ENCODE data around the gene CRPPA.

DNA sequence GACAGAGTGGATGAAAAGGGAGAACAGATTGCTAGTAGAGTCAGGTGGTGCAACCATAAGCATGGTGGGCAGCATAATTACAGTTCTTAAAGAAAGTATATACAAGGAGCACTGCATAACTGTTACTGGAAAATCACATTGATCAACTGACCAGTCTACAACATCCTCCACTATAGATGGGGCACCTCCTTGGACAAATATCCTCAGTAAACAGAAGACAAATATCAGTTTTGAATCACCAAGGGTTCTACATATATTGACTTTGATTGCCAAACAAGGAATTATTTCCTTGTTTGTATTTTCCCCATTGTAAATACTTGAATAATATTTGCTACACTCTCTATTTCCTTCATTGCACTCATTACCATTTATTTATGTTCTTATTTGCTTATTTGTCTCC lies 17.6 kb upstream of the CRPPA start:
- TF ChIP-seq, protein P1, sequence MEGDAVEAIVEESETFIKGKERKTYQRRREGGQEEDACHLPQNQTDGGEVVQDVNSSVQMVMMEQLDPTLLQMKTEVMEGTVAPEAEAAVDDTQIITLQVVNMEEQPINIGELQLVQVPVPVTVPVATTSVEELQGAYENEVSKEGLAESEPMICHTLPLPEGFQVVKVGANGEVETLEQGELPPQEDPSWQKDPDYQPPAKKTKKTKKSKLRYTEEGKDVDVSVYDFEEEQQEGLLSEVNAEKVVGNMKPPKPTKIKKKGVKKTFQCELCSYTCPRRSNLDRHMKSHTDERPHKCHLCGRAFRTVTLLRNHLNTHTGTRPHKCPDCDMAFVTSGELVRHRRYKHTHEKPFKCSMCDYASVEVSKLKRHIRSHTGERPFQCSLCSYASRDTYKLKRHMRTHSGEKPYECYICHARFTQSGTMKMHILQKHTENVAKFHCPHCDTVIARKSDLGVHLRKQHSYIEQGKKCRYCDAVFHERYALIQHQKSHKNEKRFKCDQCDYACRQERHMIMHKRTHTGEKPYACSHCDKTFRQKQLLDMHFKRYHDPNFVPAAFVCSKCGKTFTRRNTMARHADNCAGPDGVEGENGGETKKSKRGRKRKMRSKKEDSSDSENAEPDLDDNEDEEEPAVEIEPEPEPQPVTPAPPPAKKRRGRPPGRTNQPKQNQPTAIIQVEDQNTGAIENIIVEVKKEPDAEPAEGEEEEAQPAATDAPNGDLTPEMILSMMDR (IDR thresholded peaks at IDR 0.05; ENCODE audit: poor library complexity) = no peak
- TF ChIP-seq EZH2phosphoT487 (IDR thresholded peaks at IDR 0.05; ENCODE audit: low read depth, severe bottlenecking, unreplicated experiment) (no peak), EZH2 (IDR thresholded peaks at IDR 0.05; ENCODE audit: borderline replicate concordance) (no peak)
